ENCODE measurements around the gene ABCA2. TPM values are rescaled to one million over a fixed set of nuclear protein-coding genes. Genes with fewer than 3 reads are reported as not detected.

ABCA2 gene
- polyA plus RNA-seq, 4 donors, result 36.4 to 60.9 (median 55.4) TPM

- DNase-seq (ENCODE audit: low read depth in 4 of 4, low spot score in 2 of 4), result no peak
Observed at GRCh38 chr9:136968333-136969127, 59.5 kb downstream of the ABCA2 start.

GRCh38 chr9:136965771-136966484 lies 62.1 kb downstream of the ABCA2 start:
- DNase-seq (ENCODE audit: low read depth in 4 of 4, low spot score in 2 of 4), result no peak

- DNase-seq (ENCODE audit: low read depth in 4 of 4, low spot score in 2 of 4), result no peak
Observed at GRCh38 chr9:136964833-136965422, 63.1 kb downstream of the ABCA2 start.

- DNase-seq (ENCODE audit: low read depth in 4 of 4, low spot score in 2 of 4), result no peak
Observed at GRCh38 chr9:136964171-136964689, 63.8 kb downstream of the ABCA2 start.

- no peak for DNase-seq (ENCODE audit: low read depth in 4 of 4, low spot score in 2 of 4)
Observed at GRCh38 chr9:136963751-136964150, 64.3 kb downstream of the ABCA2 start.

- DNase-seq (ENCODE audit: low read depth in 4 of 4, low spot score in 2 of 4), result no peak
Observed at GRCh38 chr9:136963341-136963740, 64.7 kb downstream of the ABCA2 start.

- DNase-seq (ENCODE audit: low read depth in 4 of 4, low spot score in 2 of 4), result no peak
Observed at GRCh38 chr9:136962701-136963248, 65.3 kb downstream of the ABCA2 start.

GRCh38 chr9:136962163-136962562 lies 65.9 kb downstream of the ABCA2 start:
- DNase-seq (ENCODE audit: low read depth in 4 of 4, low spot score in 2 of 4), result no peak

GRCh38 chr9:136961279-136962065 lies 66.6 kb downstream of the ABCA2 start:
- DNase-seq (ENCODE audit: low read depth in 4 of 4, low spot score in 2 of 4), result no peak

GRCh38 chr9:136960938-136961275 lies 67.1 kb downstream of the ABCA2 start:
- no peak for DNase-seq (ENCODE audit: low read depth in 4 of 4, low spot score in 2 of 4)

- DNase-seq (ENCODE audit: low read depth in 4 of 4, low spot score in 2 of 4), result no peak
Observed at GRCh38 chr9:136960212-136960937, 67.7 kb downstream of the ABCA2 start.

GRCh38 chr9:136958898-136959850 lies 68.9 kb downstream of the ABCA2 start:
- DNase-seq (ENCODE audit: low read depth in 4 of 4, low spot score in 2 of 4), result no peak

- DNase-seq (ENCODE audit: low read depth in 4 of 4, low spot score in 2 of 4), result no peak
Observed at GRCh38 chr9:136958473-136958872, 69.6 kb downstream of the ABCA2 start.

- DNase-seq (ENCODE audit: low read depth in 4 of 4, low spot score in 2 of 4), result no peak
Observed at GRCh38 chr9:136957901-136958300, 70.1 kb downstream of the ABCA2 start.

GRCh38 chr9:136957461-136957860 lies 70.6 kb downstream of the ABCA2 start:
- DNase-seq (ENCODE audit: low read depth in 4 of 4, low spot score in 2 of 4), result no peak
